RWPE1 (cell line): ENCODE results near the gene ARHGEF37.

ENCODE experiments used
- CTCF ChIA-PET: fragments of 350-600 bp; sonication (Branson Sonifier 250); formaldehyde crosslinking; extraction: SDS; loops from one replicate; lab custom pipeline; 2021; lab: Yijun Ruan, JAX
- POLR2A ChIA-PET: fragments of 400-600 bp; formaldehyde crosslinking; extraction: SDS; loops from one replicate; lab custom pipeline; 2020; ENCODE audit warnings: antibody characterized with exemption; ENCODE audit not compliant: low non-redundant PET; lab: Yijun Ruan, JAX
- DNase-seq: peaks from one replicate; pipeline ENCODE4 v3.0.0; 2012; ENCODE audit warnings: low spot score
- H3K27ac ChIP-seq: fragments of 450-650 bp; 2 replicates; pipeline ENCODE4 v1.5.1; 2017
- CTCF ChIP-seq: fragments of 450-650 bp; conservative IDR thresholded peaks from 2 replicates; pipeline ENCODE4 v1.5.1; 2017; ENCODE audit warnings: low read depth, mild to moderate bottlenecking

ARHGEF37 gene

DNA sequence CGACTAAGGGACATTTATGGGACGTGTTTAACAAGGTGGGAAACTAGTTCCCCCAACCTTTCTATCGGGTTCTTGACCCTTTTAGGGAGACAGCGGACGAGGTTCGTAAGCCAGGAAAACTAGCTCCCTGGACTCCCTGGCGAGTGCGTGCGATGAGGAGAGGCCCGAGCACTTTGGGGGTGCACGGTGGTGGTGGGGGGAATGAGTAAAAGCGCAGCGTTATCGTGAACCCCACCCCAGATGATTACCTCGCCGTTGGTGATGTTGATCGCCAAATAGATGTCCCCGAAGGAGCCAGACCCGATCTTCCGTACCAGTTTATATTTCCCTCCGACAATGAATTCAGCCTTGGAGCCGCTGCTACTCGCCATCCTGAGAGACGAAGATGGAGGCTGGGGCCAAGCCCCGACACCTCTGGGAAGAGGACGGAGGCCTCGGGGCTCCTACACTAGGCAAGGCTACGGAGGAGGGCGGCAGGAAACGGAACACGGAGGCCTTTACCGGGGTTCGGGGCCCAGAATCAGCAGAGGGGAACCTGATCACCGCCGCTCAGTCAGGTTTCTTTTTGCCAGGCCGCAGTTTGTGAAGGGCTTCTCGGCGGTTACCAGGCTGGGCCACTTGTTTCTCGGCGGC, 30.6 kb upstream of the ARHGEF37 start:
- TF ChIP-seq CTCF: no peak
- DNase-seq: peak; percentile 25
- H3K27ac ChIP-seq: peak overlapping the region; percentile 95
- POLR2A ChIA-PET: interaction anchor here (0.6 to 1.6 kb wide), 3 partner anchors 7 to 30 kb away, joined by 3 to 6 read pairs (median 3); no protein-coding TSS in a partner anchor
- CTCF ChIA-PET: interaction anchor here (0.6 to 2.0 kb wide), 11 partner anchors 10 to 612 kb away, joined by 3 to 10 read pairs (median 3); no protein-coding TSS in a partner anchor

GRCh38 chr5:149551227-149552037, 29.9 kb upstream of the ARHGEF37 start, which contains the start of gene CSNK1A1:
Gene CSNK1A1, minus strand, starts transcription at chr5:149551439. Its CDS starts 475 bp downstream, at chr5:149550964.
- ChIA-PET CTCF (interaction anchor here (0.6 to 2.0 kb wide), 17 partner anchors 8 to 199 kb away, joined by 3 to 10 read pairs (median 4); no protein-coding TSS in a partner anchor), POLR2A (interaction anchor here (0.6 to 1.6 kb wide), 3 partner anchors 8 to 720 kb away, joined by 3 to 6 read pairs (median 3); no protein-coding TSS in a partner anchor)

DNA sequence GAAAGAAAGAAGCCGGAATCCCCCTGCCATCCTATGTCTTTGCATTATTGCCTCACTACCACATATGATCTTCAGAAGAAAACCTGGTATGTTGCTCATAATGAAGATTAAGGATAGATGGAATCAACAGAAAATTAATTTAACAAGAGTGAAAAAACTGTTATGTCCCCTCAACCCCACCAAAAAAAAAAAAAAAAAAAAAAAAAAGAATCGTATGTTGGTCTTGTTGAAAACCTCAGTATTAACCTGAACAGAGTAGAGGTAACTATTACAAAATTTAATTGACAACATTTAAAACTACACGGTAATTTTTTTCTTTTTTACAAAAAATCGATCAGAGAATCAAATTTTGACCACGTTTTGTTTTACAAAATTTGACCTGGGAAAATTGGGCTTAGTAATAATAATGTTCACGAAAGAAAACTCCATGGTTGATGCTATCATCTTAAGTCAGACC, 29.2 kb upstream of the ARHGEF37 start:
- POLR2A ChIA-PET: interaction anchor here (0.6 to 1.6 kb wide), 2 partner anchors 10 to 721 kb away, joined by 3 to 6 read pairs; no protein-coding TSS in a partner anchor
- CTCF ChIA-PET: interaction anchor here (0.6 to 2.0 kb wide), 15 partner anchors 8 to 199 kb away, joined by 3 to 10 read pairs (median 5); no protein-coding TSS in a partner anchor
- no peak for DNase-seq
- peak; percentile 64 for TF ChIP-seq CTCF
- H3K27ac ChIP-seq: peak overlapping the region; percentile 95

More at GRCh38 chr5:149551227-149552037, 29.9 kb upstream of the ARHGEF37 start, which contains the start of gene CSNK1A1:
- peak; percentile 96 for TF ChIP-seq CTCF
- peak within 1 kb of the TSS; percentile 95 for H3K27ac ChIP-seq
- peak; percentile 100 for DNase-seq

DNA sequence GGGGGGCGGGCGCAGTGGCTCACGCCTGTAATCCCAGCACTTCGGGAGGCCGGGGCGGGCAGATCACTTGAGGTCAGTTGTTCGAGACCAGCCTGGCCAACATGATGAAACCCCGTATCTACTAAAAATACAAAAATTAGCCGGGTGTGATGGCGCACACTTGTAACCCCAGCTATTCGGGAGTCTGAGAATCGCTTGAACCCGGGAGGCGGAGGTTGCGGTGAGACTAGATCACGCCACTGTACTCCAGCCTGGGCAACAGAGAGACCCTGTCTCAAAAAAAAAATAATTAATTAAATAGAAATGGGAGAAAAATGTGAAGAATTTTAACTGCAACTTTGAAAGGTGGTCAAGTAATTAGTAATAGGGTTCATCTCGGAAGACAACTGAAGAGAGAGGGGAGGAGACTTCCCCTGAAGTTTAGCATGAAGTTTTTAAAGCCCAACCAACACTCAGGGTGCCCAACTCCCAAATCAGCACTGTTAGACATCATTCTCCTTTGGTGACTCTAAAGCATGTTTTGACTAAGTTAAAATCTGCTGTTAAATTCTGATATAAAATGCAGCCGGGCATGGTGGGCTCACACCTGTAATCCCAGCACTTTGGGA, 28.6 kb upstream of the ARHGEF37 start:
- peak overlapping the region; percentile 64 for H3K27ac ChIP-seq
- no peak for DNase-seq
- CTCF ChIA-PET: interaction anchor here (0.6 to 2.0 kb wide), 4 partner anchors 9 to 171 kb away, joined by 4 to 10 read pairs (median 6); no protein-coding TSS in a partner anchor
- TF ChIP-seq CTCF: no peak
- POLR2A ChIA-PET: interaction anchor here (0.6 kb wide), 1 partner anchor 722 kb away, joined by 3 read pairs; no protein-coding TSS in a partner anchor

DNA sequence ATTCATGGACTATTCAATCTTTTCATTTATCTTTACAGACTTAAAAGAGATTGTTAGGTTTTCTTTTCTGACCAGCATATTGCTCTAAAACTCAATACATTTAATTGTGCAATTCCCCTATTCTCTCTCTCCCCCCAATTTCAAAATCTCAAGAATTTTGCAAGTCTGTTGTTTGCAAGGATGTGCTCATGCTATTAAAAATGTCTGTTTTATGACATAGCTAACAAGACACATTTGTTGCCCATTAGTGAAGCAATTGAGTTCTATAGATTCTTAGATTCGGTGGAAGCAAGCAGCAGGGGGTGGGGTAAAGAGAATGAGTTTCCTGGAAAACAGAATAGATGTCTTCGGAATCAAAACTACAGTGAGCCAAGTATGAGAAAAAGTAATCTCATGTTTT, 21.6 kb upstream of the ARHGEF37 start:
- POLR2A ChIA-PET: no interaction called here
- no peak for TF ChIP-seq CTCF
- H3K27ac ChIP-seq: peak overlapping the region; percentile 99
- CTCF ChIA-PET: no interaction called here
- no peak for DNase-seq
